Nephron (organoid): ENCODE results near the gene RAD9A.

Experiments used
- H3K27ac Mint-ChIP-seq, 3 experiments: 2 replicates each; pipeline ENCODE4 v1.8.0; 2020; ENCODE audit warnings: mixed read lengths in 3 of 3, mild to moderate bottlenecking in 2 of 3, moderate library complexity in 1 of 3
- H3K27me3 Mint-ChIP-seq: 2 replicates; pipeline ENCODE4 v1.8.0; 2021; ENCODE audit warnings: low read depth, mild to moderate bottlenecking, moderate library complexity, mixed read lengths
- H3K36me3 Mint-ChIP-seq: 2 replicates; pipeline ENCODE4 v1.8.0; 2020; ENCODE audit warnings: low read depth, mixed read lengths
- H3K4me1 Mint-ChIP-seq: 2 replicates; pipeline ENCODE4 v1.8.0; 2020; ENCODE audit warnings: mixed read lengths
- H3K4me3 Mint-ChIP-seq, 3 experiments: 2 replicates each; pipeline ENCODE4 v1.8.0; 2020; ENCODE audit warnings: mild to moderate bottlenecking in 3 of 3, mixed read lengths in 3 of 3, moderate library complexity in 2 of 3
- H3K9me3 Mint-ChIP-seq: 2 replicates; pipeline ENCODE4 v1.8.0; 2020; ENCODE audit warnings: mixed read lengths
- TF ChIP-seq, protein P1 (sequence below), 3 experiments: fragments of 200-600 bp; sonication (generic); IDR thresholded peaks; one replicate each; pipeline ENCODE4 v1.5.0; 2021; ENCODE audit warnings: antibody characterized with exemption in 3 of 3; ENCODE audit not compliant: unreplicated experiment in 3 of 3

The RAD9A gene

DNA sequence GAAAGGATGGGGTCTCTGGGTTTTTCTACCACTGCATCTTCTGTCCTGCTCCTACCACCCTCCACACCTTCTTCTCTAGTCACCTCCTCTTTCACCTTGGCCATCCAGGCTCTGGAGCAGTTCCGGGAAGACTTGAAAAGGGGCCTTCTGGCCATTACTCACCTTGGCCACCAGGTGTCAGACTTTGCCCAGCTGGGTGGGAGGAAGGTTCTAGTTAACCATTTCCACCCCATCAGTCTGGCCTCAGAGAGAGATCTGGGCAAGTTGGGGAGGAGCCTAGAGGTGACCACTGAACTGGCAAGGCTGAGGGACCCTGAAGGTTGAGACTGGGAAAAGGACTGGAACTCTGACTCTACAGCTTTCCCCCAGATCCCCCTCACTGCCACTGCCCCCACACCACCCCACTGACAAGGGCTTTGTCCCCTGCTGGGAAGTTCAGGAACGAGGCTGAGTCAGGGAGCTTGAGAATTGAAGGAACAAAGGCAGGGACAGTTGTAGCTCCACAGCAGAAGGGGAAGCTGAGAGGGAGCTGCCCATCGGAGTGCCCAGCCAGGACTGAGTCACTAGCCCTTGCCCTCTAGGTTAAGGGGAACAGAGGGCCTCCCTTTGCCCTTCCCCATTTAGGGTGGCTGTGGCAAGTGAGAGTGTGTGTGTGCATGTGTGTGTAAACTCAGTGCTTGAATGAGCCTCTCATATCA is 34.8 kb upstream of the RAD9A start:
- no peaks in the 10 kb centered on the region for H3K36me3 Mint-ChIP-seq
- no peaks in the 10 kb centered on the region for H3K9me3 Mint-ChIP-seq
- H3K27me3 Mint-ChIP-seq = peaks cover 4% of the 10 kb centered on the region
- H3K4me3 Mint-ChIP-seq = peak overlapping the region; percentile 31 to 44 (median 43)
- peaks cover 45% of the 10 kb centered on the region for H3K4me1 Mint-ChIP-seq
- TF ChIP-seq, protein P1, sequence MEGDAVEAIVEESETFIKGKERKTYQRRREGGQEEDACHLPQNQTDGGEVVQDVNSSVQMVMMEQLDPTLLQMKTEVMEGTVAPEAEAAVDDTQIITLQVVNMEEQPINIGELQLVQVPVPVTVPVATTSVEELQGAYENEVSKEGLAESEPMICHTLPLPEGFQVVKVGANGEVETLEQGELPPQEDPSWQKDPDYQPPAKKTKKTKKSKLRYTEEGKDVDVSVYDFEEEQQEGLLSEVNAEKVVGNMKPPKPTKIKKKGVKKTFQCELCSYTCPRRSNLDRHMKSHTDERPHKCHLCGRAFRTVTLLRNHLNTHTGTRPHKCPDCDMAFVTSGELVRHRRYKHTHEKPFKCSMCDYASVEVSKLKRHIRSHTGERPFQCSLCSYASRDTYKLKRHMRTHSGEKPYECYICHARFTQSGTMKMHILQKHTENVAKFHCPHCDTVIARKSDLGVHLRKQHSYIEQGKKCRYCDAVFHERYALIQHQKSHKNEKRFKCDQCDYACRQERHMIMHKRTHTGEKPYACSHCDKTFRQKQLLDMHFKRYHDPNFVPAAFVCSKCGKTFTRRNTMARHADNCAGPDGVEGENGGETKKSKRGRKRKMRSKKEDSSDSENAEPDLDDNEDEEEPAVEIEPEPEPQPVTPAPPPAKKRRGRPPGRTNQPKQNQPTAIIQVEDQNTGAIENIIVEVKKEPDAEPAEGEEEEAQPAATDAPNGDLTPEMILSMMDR (IDR thresholded peaks at IDR 0.05; ENCODE audit: unreplicated experiment in 3 of 3) = peak; percentile 88 to 97 (median 93)
- H3K27ac Mint-ChIP-seq = peak overlapping the region; percentile 70 to 90 (median 88)

DNA sequence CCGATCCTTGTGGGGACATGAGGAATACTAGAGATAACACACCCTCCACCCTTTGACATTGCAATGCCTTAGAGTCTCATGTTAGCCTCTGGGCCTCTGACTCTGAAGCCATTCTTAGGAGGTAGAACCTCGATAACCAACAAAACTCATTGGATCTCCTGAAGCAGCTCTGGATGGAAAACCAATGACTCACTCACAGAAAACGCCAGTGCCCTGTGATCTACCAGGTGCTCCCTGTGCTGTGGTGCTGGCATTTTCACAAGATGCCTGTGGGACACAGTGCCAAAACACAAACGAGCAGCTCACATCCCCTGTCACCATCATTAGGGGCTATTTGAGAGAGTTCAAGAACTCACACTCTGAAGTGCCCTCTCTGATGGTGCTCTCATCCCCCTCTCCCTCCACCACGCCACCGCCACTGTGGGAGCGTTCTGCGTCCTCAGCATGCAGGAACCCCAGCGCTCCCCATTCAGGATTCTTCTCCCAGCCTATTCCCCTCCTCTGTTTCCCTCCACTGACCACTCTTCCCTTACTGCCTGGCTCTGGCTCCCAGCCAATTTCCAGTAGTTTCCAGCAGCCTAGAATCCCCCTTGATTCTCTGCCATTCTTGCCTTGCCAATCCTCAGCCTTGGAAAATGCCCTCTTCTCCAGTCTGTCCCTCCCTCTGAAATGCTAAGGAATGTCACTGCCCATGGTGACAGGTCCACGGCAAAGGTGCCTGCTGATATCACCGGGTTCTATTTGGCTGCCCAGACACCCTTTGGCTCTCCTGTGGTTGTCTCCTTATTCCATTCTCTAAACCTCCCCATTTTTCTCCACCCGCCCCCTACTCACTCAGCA is 33.7 kb upstream of the RAD9A start:
- Mint-ChIP-seq H3K27ac (peak overlapping the region; percentile 70 to 90 (median 70)), H3K4me3 (no peak overlapping the region), H3K36me3 (no peaks in the 10 kb centered on the region), H3K27me3 (peaks cover 4% of the 10 kb centered on the region), H3K9me3 (no peaks in the 10 kb centered on the region), H3K4me1 (peaks cover 45% of the 10 kb centered on the region)
- TF ChIP-seq, protein P1 (IDR thresholded peaks at IDR 0.05; ENCODE audit: unreplicated experiment in 3 of 3) = no peak

DNA sequence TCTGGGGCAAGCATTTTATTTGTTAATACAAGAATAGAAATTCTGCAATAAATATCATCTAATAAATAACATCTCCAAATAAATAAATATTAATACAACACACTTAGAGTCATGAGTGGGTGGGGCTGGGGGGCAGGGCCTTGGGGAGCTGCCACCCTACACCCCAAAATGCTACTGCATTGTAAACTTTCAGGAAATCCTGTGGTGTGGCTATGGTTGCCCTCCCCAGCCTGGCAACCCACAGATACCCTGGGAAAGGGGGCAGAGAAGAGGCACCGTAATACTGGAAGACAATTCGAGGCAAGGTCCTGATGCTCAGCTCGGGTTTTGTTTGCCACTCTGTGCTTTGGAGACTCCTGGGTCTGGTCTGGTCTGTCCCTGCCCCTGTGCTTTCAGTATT is 27.6 kb upstream of the RAD9A start:
- Mint-ChIP-seq H3K36me3 (peaks cover 5% of the 10 kb centered on the region), H3K4me3 (no peak overlapping the region), H3K27ac (peak overlapping the region in 1 of 3 experiments; percentile 61), H3K4me1 (peaks cover 35% of the 10 kb centered on the region), H3K27me3 (peaks cover 3% of the 10 kb centered on the region), H3K9me3 (no peaks in the 10 kb centered on the region)
- TF ChIP-seq, protein P1 (IDR thresholded peaks at IDR 0.05; ENCODE audit: unreplicated experiment in 3 of 3) = no peak

DNA sequence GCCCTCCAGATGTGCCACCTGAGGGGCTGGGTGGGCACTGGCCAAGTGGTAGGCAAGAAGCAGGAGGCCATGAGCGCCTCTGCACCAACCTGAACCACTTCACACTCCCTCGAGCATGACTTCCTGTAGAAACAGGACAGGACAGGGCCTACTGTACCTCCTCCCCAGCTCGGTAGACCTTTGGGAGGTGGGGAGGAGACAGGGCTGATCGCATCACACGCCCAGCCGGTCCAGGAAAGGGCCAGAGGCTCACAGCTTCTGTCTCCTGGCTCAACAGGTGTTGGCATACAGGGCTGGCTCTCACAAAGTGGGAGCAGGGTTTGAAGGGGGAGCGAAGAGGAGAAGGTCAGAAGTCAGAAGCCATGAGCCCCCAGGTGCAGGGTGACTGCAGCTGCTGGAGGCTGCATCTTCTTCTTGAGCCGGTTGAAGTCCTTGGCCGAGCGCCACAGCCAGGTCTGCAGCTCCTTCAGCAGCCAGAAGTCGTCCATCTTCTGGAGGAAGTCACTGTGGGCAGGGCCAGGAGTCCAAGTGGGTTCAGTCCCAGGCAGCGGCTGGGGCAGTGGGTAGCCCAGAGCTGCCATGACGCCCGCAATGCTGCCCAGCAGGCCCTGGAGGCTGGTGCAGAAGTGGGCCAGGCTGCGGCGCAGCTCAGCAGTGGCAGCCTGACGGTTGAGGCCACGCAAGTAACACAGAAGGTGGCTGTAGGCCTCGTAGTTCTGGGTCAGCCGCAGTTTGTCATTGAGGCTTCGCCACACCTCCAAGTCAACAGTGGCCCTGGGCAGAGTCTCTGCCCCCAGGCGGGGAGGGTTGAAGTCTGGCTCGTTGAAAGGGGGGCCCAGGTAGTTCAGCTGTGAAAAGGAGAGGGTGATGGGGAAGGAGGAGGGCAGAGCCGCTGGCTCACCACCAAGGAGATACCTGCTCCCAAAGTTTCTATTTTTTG is 26.7 kb upstream of the RAD9A start:
- Mint-ChIP-seq H3K36me3 (peaks cover 5% of the 10 kb centered on the region), H3K4me1 (peaks cover 44% of the 10 kb centered on the region), H3K27ac (peak overlapping the region; percentile 88 to 95 (median 94)), H3K4me3 (no peak overlapping the region), H3K27me3 (peaks cover 3% of the 10 kb centered on the region), H3K9me3 (no peaks in the 10 kb centered on the region)
- TF ChIP-seq, protein P1 (IDR thresholded peaks at IDR 0.05; ENCODE audit: unreplicated experiment in 3 of 3) = no peak

DNA sequence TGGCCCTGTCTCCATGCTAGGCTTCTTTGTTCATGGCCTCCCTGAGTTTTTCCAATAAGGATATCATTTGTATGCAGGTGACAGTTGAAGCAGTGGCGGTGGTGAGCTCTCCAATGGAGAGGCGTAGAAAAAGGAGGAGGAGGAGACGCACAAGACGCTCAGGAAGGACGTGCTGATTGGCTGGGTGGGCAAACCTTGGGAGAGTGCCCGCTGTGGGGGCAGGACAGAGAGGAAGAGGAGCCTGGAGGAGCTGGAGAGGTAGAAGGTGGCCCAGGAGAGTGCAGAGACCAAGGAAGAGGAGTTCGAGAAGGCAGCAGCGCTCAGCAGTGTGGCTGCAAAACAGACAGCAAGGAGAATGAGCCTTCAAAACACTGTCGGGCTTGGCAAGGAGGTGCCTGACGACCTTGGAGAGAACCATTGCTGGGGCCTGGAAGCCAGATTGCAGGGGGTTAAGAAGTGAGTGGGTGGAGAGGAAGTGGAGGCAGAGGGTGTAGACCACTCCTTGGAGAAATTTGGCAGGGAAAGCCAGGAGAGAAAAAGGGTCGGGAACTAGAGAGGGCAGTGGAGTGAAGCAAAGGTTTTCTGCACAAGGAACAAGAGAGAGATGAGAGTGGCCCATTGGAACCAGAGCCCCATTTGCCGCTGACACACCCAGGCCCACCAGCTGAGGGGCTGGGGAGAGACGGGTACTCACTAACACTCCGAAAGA is 25.9 kb upstream of the RAD9A start:
- Mint-ChIP-seq H3K4me1 (peaks cover 51% of the 10 kb centered on the region), H3K4me3 (peak overlapping the region; percentile 44 to 70 (median 58)), H3K27me3 (peaks cover 3% of the 10 kb centered on the region), H3K27ac (peak overlapping the region; percentile 88 to 95 (median 94)), H3K9me3 (no peaks in the 10 kb centered on the region), H3K36me3 (peaks cover 5% of the 10 kb centered on the region)
- TF ChIP-seq, protein P1 (IDR thresholded peaks at IDR 0.05; ENCODE audit: unreplicated experiment in 3 of 3) = no peak
